ENCODE measurements around the gene KRT79. TPM values are rescaled to one million over a fixed set of nuclear protein-coding genes. Genes with fewer than 3 reads are reported as not detected.

Gene KRT79
- total and polyA plus RNA-seq, 9 of the 15 experiments (the other 6 are each of a cell fraction or from before 2014, with no cell fraction given) = 0.03 to 2.3 (median 0.23) TPM; not detected in 2

DNA sequence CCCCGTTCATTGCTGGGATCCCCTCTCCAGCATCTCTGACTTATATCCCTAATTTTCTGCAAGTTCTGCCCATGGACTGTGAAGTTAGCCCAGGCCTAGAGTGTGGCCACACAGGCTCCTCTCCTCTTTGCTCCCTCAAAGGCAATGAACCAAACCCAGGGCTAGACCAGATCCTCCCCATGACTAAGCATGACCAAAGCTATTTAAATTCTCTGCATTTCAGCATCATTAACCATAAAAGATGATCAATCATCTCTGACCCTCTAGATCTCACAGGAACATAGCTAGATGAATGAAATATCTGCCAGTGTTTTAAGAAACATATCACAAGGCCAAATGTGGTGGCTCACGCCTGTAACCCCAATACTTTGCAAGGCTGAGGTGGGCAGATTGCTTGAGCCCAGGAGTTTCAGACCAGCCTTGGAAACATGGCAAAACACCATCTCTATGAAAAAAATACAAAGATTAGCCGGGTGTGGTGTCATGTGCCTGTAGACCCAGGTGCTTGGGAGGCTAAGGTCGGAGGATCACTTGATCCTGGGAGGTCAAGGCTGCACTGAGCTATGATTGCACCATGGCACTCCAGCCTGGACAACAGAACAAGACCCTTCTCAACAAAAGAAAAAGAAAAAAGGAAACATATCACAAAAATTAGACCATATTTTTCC is 36.0 kb downstream of the KRT79 start (continued):
- no peak for TF ChIP-seq MXI1 (IDR thresholded peaks at IDR 0.05; ENCODE audit: low read depth, low read length)
- no peak for TF ChIP-seq ZFP30 (CRISPR knock-in tag; IDR thresholded peaks at IDR 0.05; ENCODE audit: borderline replicate concordance)
- no peak for TF ChIP-seq NCOA4 (IDR thresholded peaks at IDR 0.05; ENCODE audit: partially characterized antibody)
- TF ChIP-seq, protein P1, sequence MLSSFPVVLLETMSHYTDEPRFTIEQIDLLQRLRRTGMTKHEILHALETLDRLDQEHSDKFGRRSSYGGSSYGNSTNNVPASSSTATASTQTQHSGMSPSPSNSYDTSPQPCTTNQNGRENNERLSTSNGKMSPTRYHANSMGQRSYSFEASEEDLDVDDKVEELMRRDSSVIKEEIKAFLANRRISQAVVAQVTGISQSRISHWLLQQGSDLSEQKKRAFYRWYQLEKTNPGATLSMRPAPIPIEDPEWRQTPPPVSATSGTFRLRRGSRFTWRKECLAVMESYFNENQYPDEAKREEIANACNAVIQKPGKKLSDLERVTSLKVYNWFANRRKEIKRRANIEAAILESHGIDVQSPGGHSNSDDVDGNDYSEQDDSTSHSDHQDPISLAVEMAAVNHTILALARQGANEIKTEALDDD (IDR thresholded peaks at IDR 0.05) = no peak
- no peak for TF ChIP-seq GTF3C2 (IDR thresholded peaks at IDR 0.05; ENCODE audit: borderline replicate concordance, extremely low read depth, insufficient read length)
- peak; percentile 60 for TF ChIP-seq MAFG (tag; conservative IDR thresholded peaks at IDR 0.05)
- TF ChIP-seq ZNF407 (IDR thresholded peaks at IDR 0.05; ENCODE audit: low read depth) = no peak
- TF ChIP-seq ZEB2 (IDR thresholded peaks at IDR 0.05) = no peak
- TF ChIP-seq ZNF24 (IDR thresholded peaks at IDR 0.05) = no peak
- no peak for TF ChIP-seq NEUROD1 (IDR thresholded peaks at IDR 0.05; ENCODE audit: borderline replicate concordance, low read depth, low read length, partially characterized antibody)
- TF ChIP-seq USF1 (CRISPR knock-in tag; IDR thresholded peaks at IDR 0.05) = no peak
- no peak for TF ChIP-seq HNRNPUL1 (IDR thresholded peaks at IDR 0.05; ENCODE audit: low read length)
- no peak for TF ChIP-seq BCOR (IDR thresholded peaks at IDR 0.05)
- peak in 1 of 2 experiments; percentile 6; a peak in 1 of 4 replicates for TF ChIP-seq RCOR1 (IDR thresholded peaks at IDR 0.05; ENCODE audit: borderline replicate concordance in 1 of 2, low read depth in 2 of 2, low read length in 2 of 2)
- TF ChIP-seq BACH1 (tag; IDR thresholded peaks at IDR 0.05) = no peak
- TF ChIP-seq C11orf30 (IDR thresholded peaks at IDR 0.05; ENCODE audit: low read depth) = peak; percentile 69

Data from K562 (cell line).